Activated CD4-positive, alpha-beta T cell treated with anti-CD3 and anti-CD28 coated beads for 48 hours (primary cell): ENCODE measurements around the gene SH3GLB2.

Experiments used
- DNase-seq: peaks from one replicate; pipeline ENCODE4 v3.0.0-alpha.2; 2020

Gene SH3GLB2

DNA sequence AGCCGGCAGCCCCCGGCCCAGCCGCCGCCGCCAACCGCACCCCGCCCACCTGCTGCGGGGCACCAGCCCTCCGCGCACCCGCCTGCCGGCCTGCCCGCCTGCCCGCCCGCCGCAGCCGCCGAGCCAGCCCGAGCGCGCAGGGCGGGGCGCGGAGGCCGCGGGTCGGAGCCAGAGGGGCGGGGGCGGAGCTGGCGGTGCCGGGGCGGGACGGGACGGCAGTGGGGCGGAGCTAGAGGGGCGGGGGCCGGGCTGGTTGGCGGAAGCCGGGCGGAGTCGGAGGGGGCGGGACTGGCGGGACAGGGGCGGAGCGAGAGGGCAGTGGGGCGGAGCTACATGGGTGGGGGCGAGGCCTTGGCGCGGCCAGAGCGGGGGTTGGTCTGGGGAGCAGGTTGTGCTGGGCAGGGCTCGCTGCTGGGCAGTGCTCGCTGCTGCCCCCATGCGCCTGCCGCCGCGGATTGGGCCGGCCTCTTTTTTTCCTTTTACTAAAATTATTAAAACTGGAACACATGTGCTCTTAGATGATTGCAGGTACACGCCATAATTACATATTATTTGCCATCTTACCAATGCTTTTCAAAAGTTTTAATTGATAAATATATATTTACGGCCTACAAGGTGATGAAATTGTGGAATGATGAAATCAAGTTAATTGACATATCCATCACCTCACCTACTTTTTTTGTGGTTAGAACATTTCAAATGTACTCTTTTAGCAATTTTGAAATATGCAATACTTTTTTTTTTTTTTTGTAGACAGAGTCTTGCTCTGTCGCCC, at the start of gene SH3GLB2:
SH3GLB2 (minus strand) TSS at position 140 of the 775 bp plus-strand sequence. CDS start 177 bp downstream, outside the sequence.
- DNase-seq: peak; percentile 96

DNA sequence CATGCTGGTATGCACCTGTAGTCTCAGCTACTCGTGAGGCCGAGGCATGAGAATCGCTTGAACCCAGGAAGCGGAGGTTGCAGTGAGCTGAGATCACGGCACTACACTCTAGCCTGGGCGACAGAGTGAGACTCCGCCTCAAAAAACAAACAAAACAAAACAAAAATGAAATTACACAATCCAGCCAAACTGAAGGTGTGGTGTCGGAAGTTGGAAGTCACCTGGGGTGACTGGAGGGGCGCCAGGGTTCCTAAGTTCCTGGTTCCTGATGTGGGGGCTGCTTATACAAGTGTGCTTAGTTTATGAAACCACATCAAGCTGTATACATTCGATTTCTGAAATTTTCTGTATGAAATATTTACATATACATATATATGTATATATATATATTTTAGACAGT, 49.1 kb upstream of the SH3GLB2 start:
- no peak for DNase-seq

DNA sequence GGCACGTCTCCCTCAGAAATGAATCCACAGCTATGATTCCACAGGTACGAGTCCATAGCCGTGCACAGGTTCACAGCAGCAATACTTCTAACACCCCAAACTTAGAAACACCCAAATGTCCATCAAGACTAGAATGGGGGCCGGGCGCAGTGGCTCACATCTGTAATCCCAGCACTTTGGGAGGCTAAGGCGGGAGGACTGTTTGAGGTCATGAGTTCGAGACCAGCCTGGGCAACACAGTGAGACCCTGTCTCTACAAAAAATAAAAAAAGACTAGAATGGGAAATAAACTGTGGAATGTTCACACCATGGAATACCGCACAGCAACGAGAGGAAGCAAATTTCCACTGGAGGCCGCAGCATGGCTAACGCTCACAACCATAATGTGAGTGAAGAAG, 48.5 kb upstream of the SH3GLB2 start:
- no peak for DNase-seq

DNA sequence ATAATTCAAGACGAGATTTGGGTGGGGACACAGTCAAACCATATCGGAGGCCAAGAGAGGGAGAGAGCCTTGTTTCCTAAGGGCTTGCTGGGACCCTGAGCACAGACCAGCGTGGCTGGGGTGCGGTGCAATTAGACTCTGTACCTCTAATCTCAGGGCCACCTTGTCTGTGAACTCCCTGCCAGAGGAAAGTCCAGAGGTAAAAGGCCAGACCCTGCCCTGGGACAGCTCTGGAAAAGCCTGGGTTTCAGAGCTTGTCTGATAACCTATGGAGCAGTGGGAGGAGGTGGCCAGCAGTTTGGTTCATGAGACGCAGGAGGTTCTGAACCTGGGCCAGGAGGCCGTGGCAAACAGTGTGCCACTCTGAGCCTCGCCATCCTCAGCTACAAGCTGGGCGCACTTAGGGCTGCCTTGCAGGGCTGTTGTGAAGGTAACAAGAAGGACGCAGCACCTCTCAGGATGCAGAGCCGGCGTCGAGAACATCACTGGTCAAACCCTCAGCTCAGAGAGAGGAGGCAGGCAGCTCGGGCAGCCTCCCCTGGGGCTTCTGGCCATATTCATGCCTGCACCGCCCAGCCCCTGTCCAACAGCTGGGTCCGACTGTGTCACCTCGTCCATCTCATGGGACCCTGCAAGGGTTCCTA, 48.0 kb upstream of the SH3GLB2 start:
- DNase-seq: no peak

DNA sequence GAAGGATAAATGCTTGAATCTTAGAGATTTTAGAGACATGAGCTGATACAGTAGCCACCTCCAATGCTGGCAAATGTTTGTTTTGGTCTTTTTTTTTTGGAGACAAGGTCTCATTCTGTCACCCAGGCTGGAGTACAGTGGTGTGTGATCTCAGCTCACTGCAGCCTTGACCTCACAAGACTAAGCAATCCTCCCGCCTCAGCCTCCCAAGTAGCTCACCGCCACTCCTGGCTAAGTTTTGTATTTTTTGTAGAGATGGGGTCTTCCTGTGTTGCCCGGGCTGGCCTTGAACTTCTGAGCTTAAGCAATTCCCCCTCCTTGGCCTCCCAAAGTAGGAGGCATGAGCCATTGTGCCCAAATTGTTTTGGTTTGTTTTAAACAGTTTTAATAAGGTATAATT, 46.0 kb upstream of the SH3GLB2 start:
- no peak for DNase-seq

DNA sequence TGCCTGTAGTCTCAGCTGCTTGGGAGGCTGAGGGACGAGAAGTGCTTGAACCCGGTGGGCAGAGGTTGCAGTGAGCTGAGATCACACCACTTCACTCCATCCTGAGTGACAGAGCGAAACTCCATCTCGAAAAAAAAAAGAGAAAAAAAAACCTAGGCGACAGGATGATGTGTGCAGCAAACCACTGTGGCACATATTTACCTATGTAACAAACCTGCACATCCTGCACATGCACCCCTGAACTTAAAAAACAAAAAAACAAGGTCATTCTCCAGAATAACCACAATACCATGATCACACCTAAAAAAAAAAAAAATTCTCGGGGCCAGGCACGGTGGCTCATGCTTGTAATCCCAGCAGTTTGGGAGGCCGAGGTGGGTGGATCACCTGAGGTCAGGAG, 45.3 kb upstream of the SH3GLB2 start:
- DNase-seq: no peak

DNA sequence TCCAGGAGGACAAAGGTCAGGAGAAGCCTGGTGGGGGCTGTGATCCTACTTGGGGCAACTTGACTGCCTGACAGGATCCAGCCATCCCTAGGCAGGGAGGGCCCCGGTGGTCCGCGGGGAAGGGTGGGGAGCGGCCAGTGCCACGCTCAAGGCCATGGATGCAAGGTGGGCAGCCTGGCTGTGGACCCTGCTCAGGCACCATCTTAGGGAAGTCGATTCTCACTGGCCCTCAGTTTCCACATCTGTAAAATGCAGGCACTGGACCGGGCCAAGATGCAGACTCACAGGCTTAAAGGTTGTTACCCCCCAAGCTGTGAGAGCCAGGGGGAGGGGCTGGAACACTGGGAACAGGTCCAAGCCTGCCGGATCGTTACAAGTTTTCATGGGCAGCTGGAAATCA, 44.0 kb upstream of the SH3GLB2 start:
- no peak for DNase-seq

DNA sequence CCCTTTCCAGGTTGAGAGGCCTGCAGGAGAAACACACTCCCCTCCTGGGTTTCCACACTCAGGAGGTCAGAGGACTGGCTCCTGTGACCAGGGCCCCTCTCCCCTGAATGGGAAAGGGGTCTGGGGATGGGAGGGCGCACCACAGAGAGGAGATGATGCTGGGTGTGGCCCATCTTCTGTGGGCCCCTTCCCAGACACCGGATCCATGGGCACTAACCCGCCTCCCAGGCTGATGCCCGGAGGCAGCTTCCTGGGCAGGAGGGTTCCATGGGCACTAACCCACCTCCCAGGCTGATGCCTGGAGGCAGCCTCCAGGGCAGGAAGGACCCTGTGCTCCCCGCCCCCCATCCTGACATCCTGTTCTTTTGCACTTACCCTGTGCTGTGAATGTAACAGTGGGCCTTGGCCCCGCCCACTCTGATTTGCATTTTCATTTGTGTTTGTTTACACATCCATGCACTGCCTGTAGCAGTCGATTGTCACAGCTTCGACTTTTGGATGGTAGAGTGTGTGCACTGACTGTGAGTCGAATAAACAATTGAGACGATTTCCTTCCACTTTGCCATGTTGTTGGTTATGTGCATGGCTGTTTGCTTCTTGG, 43.5 kb upstream of the SH3GLB2 start:
- DNase-seq: peak; percentile 27

DNA sequence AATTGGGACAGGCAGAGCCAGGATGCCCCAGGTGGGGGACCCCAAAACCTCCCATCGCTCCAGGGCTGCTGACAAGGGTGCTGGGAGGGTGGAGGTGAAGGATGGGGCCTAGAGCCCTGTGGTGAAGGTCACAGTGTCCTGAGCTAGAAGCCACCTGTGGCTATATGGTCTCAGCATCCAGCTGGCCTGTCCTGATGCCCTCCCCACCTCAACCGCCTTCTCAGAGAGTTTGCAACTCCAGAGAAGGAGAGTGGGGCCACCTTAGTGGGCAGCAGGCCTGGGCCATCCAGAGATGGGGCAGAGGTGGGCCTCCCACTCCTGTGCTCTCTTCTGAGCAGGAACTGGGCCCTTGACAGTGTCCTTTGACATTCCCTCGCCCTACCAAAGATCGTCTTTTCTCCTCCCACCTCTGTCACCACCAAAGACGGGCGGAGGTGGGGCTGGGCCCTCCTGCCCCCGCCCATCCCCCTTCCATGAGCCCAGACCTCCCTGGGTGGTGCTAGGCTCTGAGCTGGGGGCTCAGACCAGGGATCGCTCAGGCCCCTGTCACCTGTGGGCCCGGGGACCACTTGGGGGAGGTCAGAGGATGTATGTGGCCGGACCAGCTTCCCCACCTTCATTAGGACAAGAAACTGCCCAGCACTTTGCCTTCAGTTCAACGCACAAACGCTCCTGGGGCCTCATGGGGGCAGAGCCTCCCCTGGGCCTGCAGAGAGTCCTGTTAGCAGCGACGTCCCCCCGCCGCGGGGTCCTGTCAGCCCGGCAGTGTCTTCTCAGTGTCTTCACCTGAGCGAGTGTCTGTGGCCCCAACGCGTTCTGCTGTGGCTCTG, 42.8 kb upstream of the SH3GLB2 start:
- DNase-seq: no peak

DNA sequence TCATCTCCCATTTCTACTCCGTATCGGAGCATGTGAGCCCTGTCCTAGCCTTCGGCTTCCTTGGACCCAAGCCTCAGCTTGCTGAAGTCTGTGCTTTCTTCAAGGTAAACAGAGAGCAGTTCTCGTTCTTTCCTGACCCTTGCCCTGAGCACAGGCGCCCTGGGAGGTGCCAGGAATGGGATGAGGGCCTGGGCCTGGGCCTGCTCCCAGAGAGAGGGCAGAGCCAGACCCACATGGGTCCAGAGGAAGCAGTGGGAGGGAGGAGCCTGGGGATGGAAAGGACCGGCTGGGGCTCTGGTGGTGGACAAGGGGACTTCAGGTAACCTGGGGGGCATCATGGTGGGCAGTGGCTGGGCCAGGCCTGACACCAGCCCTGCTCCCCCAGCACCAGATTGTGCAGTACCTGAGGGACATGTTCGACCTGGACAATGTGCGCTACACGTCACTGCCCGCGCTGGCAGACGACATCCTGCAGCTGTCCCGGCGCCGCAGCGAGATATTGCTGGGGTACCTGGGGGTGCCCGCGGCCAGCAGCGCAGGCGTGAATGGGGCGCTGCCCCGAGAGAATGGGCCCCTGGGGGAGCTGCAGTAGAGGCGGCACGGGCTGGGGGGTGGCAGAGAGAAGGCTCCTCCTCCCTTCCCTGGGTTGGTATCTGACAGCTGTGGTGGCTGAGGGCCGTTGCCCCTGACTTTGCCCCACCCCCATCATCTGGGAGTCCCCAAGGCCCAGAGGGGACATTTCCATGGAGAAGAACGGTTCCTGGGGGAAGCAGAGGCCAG, 41.9 kb upstream of the SH3GLB2 start:
- DNase-seq: no peak

DNA sequence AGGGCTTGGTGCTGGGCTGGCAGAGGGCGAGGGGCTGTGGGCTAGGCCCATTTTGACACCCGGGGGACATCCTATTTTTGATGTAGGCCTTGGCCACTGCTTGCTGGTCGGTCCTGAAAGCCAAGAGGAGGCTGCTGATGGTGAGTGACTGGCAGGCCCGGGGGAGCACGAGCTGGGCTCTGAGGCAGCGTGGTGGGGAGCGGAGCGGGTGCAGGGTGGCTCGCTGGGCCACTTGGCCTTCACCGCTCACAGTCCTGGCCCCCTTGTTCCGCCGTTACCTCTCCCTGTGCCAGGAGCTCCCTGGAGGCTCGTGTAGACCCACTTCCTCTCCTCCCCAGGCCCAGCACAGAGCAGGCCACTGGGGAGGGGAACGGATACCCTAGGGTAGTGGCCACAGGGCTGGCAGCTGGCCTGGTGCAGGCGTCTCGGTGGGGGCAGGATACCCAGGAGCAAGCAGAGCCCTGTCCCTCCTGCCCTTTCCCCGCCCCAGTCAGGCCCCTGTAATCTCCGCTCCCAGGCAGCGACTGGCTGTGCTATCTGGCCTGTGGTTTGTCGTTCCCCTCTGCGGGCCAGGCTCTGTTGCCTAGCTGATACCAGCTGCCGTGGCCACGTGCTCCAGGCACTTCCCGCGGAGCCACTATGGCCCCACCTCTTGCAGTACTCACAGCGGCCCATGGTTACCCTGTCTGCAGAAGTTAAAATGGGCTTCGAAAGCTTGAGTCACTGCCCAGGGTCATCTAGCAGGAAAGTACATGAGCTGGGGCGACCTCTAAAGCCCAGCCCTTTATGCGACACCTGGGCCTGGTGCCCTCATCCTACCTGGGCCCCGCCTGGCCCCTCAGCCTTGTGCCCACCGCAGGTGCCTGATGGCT, 41.1 kb upstream of the SH3GLB2 start:
- DNase-seq: peak; percentile 69

DNA sequence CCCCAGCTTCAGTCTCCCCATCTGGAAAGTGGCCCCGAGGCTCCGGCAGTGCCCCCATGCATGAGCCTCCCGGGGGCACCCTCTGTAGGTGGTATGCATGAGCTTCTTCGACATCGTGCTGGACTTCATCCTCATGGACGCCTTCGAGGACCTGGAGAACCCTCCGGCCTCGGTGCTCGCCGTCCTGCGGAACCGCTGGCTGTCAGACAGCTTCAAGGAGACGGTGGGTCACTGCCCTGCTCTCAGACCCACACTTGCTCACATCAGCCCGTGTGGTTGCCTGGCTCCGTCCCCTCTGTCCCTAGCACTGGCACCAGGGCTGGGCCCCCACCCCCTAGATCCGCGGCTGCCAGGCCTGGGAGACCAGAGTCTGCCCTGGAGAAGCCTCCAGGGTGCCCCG, 40.0 kb upstream of the SH3GLB2 start:
- no peak for DNase-seq

DNA sequence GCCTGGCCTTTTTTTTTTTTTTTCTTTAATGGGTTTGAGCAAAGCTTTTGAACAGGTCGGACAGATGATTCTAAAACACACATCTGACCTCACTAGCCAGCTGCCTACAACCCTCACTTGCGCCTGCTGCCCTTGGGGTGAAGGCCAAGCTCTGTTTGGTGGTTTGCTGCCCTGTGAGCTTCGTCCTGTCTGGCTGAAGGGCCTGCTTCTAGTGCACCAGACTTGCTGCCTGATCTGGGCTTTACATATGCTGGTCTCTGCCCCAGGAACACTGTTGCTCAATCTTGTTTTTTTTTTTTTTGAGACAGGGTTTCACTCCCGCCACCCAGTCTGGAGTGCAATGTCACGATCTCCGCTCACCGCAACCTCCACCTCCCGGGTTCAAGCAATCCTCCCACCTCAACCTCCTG, 36.4 kb upstream of the SH3GLB2 start:
- no peak for DNase-seq

DNA sequence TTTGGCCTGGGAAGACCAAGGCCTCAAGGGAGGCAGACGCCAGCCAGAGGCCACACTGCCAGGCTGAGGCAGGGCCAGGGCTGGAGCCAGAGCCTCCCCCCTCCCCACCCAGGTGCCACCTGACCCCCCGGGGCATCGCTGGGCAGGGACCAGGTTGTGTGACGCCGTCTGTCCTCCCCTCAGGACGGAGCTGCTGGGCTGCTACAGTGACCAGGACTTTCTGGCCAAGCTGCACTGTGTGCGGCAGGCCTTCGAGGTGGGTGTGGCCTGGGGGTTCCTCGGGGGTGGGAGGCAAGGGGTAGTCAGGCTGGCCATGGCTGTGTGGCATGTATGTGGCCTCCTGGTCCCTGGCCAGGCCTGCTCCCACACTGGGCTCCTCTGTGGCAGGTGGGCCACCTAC, 34.9 kb upstream of the SH3GLB2 start:
- DNase-seq: no peak

DNA sequence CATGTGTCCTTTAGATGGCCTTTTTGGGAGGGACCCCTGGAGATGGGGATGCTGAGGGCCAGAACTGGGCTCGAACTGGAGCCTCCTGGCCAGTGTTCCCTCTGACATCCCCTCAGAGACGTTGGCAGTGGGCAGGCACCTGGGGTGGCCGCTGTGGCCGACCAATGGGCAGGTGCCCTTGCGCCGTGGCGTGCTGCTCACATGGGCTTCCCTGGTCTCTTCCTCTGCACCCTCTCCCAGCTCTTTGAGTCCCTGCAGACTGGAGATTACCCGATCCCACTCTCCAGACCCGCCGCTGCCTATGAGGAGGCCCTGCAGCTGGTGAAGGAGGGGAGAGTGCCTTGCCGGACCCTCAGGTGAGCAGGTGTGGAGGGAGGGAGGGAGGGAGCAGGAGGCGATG, 32.9 kb upstream of the SH3GLB2 start:
- DNase-seq: no peak

DNA sequence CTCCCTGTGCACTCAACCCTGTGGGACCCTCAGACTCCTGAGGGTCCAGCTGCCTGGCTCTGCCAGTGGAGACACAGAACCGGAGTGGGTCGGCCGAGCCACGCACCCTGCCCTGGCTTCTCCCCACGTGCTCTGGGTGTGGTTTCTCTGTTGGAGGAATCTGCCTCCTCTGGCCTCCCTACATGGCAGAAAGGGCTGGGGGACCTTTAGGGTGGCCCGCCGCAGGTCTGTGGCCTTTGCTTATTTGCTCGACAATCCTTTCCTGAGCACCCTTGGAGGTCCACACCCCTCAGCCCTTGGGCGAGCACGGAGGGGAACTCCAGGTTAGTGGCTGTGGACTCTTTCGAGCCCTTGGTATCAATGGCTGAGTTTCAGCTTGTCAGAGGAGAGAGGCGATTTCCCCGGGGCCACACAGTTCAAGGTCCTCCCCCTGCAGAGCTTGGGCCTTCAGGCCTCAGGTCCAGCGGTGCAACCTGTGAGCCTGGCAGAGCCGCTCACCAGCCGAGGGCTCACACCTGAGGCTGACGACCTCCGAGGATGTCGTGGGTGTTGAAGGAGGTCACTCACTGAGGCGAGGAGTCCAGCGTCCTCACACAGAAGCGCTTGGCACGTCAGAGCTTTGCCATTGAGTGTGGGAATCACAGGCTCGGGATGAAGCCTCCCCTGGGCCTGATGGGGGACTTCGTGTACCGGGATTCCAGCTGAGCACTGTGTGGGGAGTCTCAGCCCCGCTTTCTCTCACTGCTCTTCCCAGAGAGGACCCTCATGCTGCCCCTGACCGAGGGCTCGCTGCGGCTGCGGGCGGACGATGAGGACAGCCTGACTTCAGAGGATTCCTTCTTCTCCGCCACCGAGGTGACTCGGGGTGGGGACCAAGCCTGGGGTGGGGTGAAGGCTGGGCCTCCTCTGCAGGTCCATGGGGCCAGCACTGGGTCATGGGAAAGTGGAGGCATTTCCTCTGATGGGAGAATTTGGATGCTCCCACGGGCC, 32.0 kb upstream of the SH3GLB2 start:
- no peak for DNase-seq

DNA sequence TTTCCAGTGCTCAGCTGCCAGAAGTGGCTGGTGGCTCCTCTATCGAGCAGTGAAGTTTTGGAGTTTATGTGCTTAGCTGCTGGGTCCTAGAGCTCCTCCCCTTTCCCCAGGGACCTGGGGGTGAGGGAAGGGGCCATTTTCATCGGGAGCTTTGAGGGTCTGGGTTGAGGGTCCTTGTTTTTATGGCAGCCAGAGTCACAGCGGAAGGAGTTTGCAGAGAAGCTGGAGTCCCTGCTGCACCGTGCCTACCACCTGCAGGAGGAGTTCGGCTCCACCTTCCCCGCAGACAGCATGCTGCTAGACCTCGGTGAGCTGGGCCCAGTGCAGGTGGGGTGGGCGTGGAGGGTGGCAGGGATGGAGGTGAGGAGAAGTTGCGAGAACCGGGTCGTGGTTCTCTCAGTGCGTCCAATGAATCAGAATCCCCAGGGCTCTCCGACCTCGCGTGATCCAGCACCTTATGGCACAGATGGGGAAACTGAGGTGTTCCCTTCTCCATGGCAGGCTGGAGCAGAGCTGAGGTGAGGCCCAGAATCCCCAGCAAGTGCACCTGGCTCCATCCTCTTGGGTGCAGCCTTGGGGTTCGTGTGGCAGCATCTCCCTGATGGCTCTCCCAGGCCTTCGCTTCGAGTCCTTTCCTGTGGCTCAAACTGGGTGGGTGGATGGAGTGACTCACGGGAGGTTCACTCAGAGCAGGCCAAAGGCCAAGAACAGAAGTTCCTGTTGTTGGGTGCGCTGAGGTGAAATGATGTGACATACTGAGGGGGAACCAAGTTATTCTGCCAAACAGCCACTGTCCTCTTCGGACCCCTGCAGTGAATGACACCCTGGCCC, 31.0 kb upstream of the SH3GLB2 start:
- no peak for DNase-seq

DNA sequence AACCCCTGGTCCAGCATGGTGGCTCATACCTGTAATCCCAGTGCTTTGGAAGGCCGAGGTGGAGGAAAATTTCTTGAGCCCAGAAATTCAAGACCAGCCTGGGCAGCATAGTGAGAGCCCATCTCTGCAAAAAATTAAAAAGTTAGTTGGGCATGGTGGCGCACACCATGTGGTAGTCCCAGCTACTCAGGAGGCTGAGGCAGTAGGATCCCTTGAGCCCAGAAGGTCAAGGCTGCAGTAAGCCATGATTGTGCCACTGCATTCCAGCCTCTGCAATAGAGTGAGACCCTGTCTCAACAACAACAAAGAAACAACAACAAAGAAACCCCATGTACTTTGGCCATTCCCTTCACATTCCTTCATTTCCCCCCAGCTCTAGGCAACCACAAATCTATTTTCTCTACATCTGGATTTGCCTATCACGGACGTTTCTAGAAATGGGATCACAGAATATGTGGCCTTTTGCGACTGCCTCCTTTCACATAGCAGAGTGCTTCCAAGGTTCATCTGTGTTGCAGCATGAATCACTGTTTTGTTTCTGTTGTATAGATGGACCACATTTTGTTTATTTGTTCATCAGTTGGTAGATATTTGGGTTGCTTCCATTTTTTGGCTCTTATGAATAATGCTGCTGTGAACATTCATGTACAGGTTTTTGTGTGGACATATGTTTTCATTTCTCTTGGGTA, 26.2 kb upstream of the SH3GLB2 start:
- DNase-seq: no peak

DNA sequence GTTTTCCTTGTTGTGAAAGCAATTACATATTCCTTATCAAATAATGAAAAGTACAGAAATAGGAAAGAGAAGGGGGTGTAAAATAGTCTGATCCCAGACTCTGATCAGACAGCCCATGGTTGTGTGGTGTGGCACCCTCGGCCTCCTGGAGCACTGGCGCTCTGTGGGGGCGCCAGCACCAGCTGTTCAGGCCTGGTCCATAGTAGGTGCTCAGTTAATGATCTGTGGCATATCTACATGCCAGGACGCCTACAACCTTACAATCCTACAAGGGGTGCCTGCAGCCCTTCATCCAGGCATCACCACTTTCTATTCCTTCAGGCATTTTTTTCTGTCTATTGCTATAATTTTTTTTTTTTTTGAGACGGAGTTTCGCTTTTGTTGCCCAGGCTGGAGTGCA, 24.9 kb upstream of the SH3GLB2 start:
- DNase-seq: no peak
